Adrenal gland (tissue), 5 donors: ENCODE results near the gene ANKRD11.

Experiments used
- CTCF ChIP-seq, 6 experiments: fragments of 450-650 bp in 4 of 6; fragments of 200-600 bp in 2 of 6; sonication (generic) in 1 of 6; IDR thresholded peaks; 1 replicate in 5 of 6; 2 replicates in 1 of 6; pipeline versions ENCODE4 v1.5.1 to v1.8.0; 2016 to 2021; ENCODE audit warnings: antibody characterized with exemption in 6 of 6, mild to moderate bottlenecking in 2 of 6, moderate library complexity in 1 of 6
- POLR2A ChIP-seq, 2 donors: fragments of 450-650 bp; IDR thresholded peaks; one replicate each; pipeline ENCODE4 v1.6.1; 2017; ENCODE audit warnings: antibody characterized with exemption in 2 of 2, mild to moderate bottlenecking in 2 of 2, moderate library complexity in 1 of 2
- donor health status: DM: no; HTN: no; CAD: no.

GRCh38 chr16:89472711-89473075 is 17.7 kb downstream of the ANKRD11 start:
- TF ChIP-seq CTCF (IDR thresholded peaks at IDR 0.05): no peak
- TF ChIP-seq POLR2A (IDR thresholded peaks at IDR 0.05): no peak
